ENCODE results near the gene RAD51B.

RAD51B gene

DNA sequence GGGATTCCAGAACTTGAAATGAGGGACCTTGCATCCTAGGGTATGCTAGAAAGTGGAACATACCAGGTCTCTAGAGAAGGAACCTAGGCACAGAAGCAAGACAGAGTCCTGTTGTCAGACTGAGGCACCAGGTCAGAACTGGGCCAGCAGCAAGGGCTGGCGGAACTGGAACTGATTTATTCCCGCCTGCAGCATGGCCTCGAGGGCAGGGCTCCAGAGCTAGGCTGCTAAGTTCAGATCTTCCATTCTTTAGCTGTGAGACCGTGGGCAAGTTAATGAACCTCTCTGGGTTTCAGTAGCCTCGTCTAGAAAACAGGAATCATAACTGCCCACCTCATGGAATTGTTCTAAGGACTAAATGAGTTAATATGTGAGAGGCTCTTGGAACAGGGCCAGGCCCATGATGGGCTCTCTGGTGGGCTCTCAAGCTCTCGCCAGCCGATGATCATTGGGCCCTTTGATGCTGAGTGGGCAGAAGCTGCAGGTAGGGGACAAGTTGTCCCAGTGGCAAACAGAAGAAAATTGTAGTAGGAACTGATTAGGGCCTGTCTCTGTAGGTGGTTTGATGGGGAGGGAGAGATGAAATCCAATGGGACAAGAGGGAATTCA lies 773.5 kb downstream of the RAD51B start:
- no peak for DNase-seq

DNA sequence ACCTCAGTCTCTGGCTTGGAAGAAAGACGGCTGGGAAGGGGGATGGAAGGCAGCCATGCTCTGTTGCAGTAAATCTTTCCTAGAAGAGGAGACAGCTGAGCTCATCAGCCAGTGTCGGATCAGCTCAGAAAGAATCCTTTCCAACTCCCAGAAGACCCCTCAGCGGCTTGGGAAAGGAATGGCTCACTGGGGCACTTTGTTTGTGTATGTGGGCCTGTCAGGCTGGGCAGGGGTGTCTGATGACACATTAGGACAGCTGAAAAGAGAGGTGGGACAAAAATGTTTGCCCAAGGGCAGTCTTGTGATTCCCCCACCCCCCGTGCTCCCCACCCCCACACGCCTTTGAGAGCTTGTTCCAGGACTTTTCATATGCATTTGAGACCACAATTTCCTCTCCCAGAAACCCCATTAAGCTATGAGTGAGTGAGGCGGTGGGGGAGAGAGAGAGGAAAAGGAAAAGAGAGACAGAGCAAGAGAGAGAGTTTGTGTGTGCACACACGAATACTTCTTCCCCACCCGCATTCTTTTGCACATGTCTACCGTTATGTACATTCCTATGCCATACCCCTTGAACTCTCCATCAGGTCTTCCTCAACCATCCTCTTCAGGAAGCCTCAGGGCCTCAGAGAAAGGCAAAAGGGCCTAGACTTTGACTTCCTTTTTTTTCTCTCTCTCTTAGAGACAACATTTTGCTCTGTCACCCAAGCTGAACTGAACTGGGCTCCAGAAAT lies 774.4 kb downstream of the RAD51B start:
- DNase-seq, result no peak

DNA sequence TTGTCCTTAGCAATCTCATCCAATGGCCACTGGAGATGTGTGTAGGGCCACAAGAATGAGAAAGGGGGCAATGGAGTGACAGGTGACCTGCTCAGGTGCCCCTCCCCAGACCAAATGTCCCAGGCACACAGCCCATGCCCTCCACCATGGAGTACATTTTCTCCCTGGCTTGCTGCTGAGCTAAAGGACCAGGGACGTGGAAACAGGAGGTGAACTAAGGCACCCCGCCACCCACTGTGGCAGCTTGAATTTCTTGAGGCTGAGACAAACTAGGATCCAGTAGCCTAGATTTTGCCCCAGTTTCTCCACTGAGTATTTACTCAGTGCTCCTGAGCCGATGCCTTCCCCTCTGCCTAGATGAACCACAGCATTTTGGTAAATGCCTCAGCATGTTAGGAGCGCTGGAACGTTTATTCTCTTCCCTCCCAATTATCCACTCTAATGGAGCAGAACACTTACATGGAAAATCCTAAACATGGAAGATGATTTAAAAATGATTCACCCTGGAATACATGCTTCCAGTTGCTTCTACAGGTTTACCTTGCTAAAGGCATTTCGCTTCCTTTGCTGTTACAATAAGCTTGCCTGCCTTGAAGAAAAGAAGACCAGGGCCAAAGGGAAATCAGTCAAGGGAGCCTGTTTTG lies 775.3 kb downstream of the RAD51B start:
- DNase-seq, result no peak

DNA sequence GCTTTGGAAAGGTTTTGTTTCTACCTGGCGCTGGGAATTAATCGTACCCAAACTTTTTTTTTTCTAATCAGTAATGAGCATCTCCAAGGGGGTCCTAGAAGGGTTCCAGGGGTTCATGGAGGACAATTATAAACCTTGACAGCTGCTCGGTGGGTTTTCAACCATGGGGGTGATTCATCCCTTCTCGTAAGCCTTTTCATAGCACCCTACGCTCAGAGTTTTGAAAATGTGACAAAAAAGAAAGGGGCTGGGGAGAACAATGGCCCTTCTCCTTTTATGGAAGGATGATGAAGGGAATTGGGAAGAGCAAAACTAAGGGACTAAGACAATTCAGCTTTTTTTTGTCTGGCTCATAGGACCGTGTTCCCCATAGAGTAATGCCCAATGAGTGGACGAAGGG lies 776.6 kb downstream of the RAD51B start:
- no peak for DNase-seq

DNA sequence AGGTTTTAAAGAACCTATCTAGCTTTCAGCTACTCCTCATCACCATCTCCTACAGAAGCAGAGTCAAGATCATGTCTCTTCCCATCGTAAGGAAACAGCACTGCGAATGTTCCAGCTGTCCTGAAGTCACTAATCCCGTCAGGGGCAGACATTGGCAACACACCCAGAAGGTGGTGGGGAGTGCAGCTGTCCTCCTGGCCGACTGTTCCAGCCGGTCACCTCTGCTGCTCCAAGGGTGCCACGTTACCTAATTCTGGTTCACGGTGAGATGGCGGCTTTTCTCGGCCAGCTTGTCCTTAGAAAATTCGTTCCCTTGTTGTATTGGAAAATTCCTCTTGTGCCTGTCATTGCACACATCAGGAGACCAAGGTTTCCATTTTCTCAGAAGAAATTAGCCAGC lies 777.1 kb downstream of the RAD51B start:
- no peak for DNase-seq

DNA sequence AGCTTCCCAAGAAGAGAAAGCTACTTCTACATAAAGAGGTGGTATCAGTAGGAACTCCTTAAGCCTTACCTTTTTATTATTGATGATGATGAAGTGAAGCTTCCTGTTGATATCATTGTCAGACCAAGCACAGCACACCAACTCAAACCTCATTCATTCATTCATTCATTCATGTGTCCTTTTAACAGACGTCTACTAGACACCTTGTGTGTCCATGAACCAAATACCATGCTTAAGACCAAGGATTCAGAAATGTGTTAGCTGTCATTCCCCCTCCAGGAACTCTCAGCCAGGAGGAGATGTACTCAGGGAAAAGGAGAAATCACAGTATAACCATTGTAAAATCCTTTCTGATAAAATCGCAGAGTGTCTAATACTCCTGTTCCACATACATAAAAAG lies 778.5 kb downstream of the RAD51B start:
- no peak for DNase-seq

DNA sequence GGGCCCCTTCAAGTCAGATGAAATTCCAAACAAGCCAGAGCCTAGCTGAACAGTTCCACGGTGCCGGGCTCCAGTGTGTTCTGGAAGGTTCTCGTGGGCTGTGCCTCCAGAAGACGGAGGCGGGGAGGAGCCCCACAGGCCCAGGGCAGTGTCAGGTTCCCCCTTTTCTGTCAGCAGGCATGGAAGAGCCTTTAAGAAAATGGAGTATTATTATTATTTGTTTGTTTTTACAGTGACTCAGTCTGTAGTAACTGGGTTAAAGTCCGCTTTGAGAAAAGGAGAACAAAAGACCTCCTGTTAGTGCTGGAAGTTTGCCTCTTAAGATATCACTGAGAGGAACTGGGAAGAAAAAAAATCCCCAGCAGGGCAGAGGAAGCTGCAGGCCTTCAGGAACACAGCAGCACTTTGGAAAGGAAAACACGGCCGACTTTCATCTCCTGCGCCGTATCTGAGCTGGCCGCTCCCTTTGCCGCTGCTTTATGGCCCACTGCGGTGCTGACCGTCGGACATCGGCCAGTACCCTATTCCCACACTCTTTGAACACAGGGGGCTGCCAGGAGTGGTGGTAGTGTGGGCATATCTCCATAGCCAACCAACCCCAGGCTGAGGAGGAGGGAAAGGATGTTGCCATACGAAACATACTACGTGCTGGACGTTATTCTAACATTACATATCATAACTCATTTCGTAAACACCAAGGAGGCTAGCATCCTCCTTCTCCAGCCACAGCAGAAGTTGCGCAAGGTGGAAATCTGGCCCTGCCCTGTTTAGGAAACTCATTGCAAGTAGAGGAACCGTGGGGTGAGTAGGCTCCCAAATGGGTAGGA lies 779.3 kb downstream of the RAD51B start:
- DNase-seq, result no peak

DNA sequence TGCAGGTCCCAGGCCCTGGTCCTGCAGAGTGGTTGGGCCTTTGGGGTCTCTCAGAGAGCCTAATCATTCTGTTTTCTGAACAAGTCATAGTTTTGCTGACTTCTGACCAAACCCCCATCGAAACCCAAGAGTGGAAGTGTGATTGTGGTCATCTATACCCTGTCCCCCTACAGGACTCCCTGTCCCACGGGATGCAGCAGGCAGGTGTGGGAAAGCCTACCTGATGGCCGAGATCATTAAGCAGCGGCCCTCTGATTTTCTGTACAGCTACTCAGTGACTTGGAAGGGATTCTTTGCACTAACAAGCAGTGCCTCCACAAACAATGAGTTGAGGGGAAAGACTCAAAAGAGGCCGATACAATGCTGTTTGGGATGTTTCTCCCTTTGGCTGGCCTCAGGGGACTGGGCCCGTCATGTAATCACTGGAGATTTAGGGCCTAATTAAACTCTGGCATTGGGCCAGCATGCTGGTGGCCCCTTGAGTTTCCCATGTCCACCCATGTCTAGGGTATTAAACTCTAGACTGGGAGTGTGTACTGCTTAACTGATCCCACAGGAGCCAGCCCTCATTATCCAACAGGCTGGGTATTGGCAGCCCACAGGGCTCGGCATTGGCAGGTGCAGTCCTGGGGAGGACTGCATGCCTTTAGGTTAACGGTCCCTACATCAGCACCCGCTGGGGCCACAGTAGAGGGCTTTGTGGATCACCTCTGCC lies 780.5 kb downstream of the RAD51B start:
- no peak for DNase-seq

DNA sequence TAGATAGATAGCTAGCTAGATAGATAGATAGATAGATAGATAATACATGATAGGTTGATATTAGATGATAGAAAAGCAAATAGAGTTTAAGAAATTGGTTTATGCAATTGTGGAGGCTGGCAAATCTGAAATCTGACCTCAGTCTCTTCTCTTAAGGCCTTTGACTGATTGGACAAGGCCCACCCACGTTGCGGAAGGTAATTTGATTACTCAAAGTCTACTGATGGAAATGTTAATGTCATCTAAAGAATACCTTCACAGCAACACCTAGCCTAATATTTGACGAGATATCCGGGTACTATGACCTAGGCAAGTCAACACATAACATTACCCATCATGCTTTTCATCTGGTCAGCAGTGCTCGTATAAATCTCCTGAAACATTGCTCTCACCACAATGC lies 782.9 kb downstream of the RAD51B start:
- DNase-seq, result no peak

DNA sequence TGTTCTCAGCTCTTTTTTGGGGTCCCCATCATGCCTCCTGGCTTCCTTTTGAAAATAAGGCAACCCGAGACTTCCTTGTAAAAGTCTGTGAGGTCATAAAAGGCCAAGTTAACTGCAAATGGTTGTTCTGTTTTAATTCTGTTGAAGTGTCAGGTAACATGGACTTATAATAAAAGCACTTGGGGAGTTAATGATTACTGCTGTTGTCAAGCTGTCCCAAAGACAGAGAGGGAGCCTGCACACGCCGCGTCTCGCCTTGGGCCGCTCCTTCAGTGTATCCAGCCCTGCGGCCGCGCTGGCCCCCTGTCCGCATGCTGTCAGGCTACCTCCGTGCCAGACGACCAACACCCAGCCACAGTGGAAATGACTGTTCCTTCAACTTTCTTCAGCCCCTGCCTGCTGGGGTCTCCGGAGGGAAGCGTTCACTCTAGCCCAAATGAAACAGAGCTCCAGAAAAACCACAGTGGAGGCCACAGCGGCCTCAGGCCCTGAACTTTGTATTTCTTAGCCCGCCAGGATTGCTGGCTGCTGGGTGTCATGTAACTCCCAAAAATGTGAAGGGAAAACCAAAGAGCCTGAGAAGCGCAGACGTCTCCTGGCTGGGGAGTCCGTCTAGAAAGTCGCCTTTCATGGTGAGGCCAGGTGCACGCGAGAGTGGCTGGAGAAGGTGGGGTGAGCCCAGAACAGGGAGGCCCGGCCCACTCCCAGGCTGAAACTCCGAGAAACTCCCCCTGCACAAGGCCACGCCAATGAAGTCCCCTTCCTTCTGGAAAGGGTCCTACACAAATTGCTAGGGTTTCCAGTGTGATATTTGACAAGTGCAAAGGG lies 784.2 kb downstream of the RAD51B start:
- DNase-seq, result no peak

DNA sequence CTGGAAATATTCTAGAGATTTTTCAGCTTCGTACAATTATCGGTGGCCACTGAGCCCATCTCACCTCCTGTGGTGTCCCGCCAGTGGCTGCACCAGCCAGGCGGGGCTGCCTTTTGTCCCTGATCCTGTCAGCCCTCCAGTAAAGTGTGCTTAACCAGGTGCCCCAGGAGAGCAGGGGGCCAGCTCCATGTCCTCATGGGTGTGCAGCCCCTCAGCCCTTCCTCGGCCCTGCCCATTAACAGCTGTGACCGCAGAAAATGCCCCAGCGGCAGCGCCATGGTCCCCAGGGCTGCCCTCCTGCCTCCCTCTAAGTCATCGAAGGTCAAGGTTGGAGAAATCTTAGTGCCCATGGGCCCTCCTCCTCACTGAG lies 784.8 kb downstream of the RAD51B start:
- no peak for DNase-seq

DNA sequence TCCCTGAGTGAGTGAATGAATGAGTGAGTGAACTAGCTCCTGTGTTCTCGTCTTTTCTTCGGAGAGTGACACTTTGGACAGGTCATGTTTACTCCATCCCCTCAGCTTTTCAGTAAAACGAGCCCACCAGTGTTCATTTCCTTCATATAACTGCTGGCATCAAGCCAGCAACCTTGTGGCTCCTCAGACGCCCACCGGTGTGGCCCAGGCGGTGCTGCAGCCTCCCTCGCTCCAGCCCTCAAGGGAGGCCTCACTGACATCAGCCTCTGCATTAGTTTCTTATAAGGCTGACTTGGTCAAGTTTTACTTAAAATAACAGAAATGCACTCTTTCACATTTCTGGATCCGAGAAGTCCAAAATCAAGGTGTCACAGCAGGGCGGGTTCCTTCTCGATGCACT lies 785.2 kb downstream of the RAD51B start:
- no peak for DNase-seq

DNA sequence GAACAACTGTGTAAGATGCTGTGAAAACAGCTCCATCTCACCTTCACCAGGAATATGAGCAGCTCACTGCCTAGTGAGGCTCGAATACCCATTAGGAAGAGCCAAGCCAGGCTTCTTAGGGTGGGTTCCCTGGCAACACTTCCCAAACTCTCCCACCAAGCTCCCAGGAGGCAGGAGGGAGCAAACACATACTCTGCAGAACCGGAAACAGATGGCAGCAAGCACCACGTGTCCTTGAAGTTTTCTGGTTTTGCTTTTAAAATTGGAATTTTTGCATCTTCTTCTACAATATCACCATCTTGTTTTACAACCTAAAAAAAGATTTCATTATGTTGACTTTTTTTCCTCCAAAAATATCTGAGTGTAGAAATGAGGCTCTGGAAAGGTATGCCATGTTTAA lies 786.6 kb downstream of the RAD51B start:
- DNase-seq, result no peak

DNA sequence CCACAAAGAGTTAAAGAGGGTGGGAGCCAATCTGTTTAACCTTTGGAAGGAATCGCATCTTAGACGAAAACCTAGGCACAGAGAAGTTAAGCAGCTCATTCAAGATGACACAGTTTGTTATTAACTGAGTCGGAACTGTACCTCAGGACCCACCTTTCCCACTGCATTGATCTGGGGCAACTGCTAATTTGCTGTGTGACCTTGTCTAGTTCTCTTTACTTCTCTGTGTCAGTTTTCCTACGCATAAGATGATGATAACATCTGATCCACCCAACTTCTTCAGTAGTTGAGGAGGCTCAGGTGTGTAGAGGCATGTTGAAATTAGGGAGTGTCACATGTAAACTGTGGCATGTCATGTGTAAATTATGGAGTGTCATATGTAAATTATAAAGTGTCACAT lies 787.1 kb downstream of the RAD51B start:
- no peak for DNase-seq

DNA sequence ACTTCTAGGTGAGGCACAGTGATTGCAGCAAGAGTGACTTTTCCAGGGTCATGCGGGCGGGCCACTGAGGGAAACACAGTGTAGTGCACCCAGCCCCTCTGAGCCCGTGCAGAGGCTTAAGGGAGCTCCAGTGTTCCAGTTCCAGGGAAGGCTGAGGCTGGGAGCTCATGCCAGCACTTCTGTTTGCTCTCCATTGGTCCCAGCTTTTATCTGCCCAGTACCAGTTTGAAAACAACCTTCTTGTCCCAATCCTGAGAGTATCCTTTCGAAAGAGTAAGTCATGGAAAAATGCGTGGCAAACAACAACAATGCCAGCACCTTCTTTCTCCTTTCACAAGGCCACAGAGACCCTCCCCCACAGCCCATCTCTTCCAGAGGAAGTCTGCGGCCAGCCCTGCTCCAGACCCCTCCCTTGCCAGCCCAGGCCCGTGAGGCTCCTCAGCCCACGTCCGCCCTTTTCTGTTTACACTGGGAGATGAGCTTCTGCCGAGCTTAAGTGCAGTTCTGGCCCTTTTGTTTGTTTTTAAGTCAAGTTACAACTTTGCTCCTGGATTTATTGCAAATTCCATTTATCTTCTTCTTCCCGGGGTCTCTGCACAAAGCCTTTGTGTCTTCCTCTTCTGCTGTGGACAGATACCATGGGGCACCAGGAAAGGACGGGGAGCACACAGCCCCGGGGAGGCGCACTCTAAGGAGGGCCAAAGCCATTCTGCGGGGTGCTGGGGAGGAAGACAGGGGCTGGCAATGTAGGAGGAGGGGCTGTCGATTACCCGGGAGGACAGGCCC lies 787.7 kb downstream of the RAD51B start:
- no peak for DNase-seq

DNA sequence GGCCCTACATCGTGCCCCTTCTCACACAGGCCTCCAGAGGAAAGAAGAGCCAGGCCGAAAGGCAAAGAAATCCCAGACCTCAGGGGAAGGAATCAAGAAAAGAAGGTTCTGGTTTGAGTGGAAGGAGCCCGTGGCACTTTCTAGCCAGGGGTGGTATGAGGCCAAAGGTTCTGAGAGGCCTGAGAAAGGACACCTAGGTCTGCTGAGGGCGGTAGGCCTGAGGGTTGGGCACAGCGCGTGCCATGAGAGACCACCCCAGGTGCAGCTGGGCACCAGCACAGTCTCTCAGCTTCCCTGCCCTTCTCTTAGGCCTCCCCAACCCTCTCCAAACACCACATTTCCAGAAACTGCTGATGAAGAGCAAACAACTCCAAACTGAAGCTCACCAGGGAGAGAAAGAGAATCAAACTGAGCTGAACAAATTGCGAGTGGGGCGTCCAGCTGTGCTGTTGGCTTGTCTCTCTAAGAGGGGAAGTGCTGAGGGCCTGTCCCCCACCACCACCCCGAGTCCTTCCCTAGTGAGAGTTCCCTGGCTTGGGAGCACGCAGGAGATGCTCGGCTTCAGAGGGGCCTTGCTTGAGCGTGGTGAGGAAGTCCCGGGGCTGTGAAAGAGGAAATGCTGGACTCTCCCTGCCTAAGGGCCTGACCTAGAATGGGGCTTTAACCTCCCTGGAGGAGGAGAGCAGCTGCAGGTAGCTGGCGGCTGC lies 788.4 kb downstream of the RAD51B start:
- DNase-seq, result no peak

DNA sequence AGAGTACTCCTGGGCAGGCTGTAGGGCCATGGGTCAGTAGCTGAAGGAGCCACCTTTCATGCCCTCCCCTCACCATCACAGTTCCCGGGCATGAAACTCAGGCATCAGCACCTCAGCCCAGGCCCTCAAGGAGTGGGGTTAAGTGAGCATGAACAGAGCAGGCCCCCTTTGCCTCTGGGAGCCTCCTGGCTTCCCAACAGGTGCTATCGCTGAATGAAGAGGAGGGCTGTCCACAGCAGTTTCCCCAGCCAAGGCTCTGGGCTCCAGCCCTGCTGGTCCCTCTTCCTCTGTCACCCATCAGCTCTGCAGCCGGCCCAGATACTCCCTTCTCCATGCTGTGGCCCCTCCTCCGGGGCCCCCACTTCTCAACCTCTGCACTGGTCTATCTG lies 789.0 kb downstream of the RAD51B start:
- DNase-seq, result no peak

DNA sequence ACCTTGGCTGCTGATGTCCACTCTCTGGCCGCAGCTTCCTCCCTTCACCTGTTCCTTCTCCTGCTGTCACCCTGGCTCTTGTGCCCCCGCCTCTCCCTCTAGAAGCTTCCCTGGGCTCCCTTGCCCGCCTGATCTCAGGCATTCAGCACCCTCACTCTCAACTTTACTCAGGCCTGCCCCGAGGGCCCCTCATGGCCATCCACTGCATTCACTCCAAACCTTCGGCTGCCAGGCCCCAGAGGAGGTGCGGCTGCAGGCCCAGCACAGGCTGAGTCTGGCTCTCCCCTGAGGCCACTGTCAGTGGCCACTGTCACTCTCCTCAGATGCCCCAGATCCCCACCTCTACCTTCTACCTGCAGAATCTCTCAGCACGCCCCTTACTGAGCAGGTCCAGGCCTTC lies 789.4 kb downstream of the RAD51B start:
- no peak for DNase-seq

DNA sequence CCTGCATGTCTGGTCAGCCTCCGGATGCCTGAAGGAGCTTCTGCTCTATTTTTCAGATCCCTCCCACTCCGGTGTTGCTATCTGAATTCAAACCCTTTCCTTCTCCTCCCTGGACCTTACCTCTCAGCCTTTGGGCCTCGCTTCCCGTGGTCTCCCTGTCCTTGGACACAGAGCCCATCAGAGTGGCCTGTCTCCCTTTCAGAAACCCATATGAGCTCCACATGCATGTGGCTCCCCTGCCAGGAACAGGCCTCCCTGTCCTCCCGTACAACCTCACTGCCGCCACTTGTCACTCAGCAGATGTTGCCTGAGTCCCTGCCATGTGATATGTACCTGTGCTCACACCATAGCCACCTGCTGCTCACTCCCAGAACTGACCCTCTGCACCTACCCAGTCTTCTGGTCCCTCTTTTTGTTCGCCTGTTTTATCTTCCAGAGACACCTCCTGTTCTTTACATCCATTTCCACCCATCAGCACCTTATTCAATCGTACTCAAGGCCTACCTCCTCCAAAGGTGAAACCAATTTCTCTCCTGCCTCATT lies 790.7 kb downstream of the RAD51B start:
- no peak for DNase-seq

DNA sequence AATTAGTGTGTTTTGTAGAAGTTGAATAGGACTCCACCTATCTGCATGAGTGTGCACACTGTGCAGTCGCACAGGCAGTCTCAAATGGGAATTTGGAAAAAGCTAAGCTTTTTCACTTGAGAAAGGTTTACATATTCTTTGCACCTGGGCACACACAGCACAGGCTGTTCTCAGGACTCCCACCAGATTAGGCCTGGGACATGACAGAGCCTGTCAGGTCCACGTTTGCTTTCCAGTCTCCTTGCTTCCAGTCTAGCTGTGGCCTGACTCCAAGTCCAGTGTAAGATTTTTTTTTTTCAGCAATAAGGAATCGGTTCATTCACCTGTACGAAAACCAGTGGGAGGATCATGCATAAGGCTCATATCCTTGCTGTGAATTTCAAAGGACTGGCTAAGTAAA lies 792.0 kb downstream of the RAD51B start:
- DNase-seq, result no peak
